Measurements from ENCODE around the gene KRTAP11-1. TPM values are rescaled to one million over a fixed set of nuclear protein-coding genes. Genes with fewer than 3 reads are reported as not detected.

Gene KRTAP11-1
- total and polyA plus RNA-seq, 12 donors, result not detected

DNA sequence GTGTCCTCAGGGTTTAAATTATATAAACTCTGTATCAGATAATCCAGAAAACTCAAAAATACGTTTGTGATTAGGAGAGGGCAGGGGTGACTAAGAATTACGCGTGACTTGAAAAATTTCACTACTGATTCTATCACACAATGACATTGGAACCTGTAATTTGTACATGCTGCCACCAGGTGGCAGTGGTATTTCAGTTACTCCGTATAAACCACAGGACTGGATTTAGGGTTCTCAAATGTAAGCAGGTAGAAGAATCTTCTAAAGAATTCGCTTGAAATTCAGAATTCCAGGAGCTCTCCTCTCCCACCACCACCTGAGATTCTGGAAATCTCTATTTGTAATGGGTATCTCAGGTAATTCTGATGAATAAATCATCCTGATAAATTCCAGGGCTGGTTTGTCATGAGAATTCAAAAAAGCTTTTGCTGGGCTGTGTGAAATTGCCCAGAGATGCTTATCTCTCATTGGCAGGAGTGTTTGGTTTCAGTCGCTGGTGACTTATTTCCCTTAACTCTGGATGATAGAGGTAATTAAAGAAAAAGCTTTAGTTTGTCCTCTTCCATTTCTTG, 50.1 kb downstream of the KRTAP11-1 start:
- WGBS, 2 donors, result 27 to 28% methylated on average over 6 of the region's 6 CpGs
- Histone ChIP-seq H3K36me3 (no peaks in the 10 kb centered on the region), H3K27ac (no peak overlapping the region), H3K27me3 (peaks cover 0 to 4% (median 0%) of the 10 kb centered on the region in 7 donors), H3K4me1 (no peaks in the 10 kb centered on the region), H3K9me3 (peaks cover 0 to 31% (median 5%) of the 10 kb centered on the region in 11 donors), H3K4me3 (no peak overlapping the region)
- TF ChIP-seq, protein P1, sequence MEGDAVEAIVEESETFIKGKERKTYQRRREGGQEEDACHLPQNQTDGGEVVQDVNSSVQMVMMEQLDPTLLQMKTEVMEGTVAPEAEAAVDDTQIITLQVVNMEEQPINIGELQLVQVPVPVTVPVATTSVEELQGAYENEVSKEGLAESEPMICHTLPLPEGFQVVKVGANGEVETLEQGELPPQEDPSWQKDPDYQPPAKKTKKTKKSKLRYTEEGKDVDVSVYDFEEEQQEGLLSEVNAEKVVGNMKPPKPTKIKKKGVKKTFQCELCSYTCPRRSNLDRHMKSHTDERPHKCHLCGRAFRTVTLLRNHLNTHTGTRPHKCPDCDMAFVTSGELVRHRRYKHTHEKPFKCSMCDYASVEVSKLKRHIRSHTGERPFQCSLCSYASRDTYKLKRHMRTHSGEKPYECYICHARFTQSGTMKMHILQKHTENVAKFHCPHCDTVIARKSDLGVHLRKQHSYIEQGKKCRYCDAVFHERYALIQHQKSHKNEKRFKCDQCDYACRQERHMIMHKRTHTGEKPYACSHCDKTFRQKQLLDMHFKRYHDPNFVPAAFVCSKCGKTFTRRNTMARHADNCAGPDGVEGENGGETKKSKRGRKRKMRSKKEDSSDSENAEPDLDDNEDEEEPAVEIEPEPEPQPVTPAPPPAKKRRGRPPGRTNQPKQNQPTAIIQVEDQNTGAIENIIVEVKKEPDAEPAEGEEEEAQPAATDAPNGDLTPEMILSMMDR (IDR thresholded peaks at IDR 0.05), result peak; percentile 27 to 56 (median 52)
- ATAC-seq, result no peak
- intact Hi-C loops (cut with DNase I), result loop anchor here in 9 of 10 donors (2.0 to 10.0 kb wide), 3 partner anchors 254 to 256 kb away; no protein-coding TSS in a partner anchor
- DNase-seq, result no peak

Other genes with a start within 250 kb of the KRTAP11-1 start
- not detected for gene KRTAP20-2, start 246.4 kb downstream of the KRTAP11-1 start, total RNA-seq
- not detected for gene KRTAP20-2, start 246.4 kb downstream of the KRTAP11-1 start, polyA plus RNA-seq
- gene KRTAP20-3, start 238.7 kb downstream of the KRTAP11-1 start, total RNA-seq, result not detected
- gene KRTAP20-3, start 238.7 kb downstream of the KRTAP11-1 start, polyA plus RNA-seq, result not detected
- gene KRTAP21-3, start 162.8 kb downstream of the KRTAP11-1 start, total RNA-seq, result not detected
- not detected for gene KRTAP21-3, start 162.8 kb downstream of the KRTAP11-1 start, polyA plus RNA-seq
- gene KRTAP21-2, start 134.3 kb downstream of the KRTAP11-1 start, total RNA-seq, result not detected
- not detected for gene KRTAP21-2, start 134.3 kb downstream of the KRTAP11-1 start, polyA plus RNA-seq
- not detected for gene KRTAP21-1, start 126.2 kb downstream of the KRTAP11-1 start, total RNA-seq
- gene KRTAP21-1, start 126.2 kb downstream of the KRTAP11-1 start, polyA plus RNA-seq, result not detected
- gene KRTAP8-1, start 68.3 kb downstream of the KRTAP11-1 start, total RNA-seq, result not detected
- not detected for gene KRTAP8-1, start 68.3 kb downstream of the KRTAP11-1 start, polyA plus RNA-seq
- not detected for gene KRTAP7-1, start 51.8 kb downstream of the KRTAP11-1 start, total RNA-seq
- not detected for gene KRTAP7-1, start 51.8 kb downstream of the KRTAP11-1 start, polyA plus RNA-seq
- not detected for gene KRTAP19-8, start 156.9 kb upstream of the KRTAP11-1 start, total RNA-seq
- gene KRTAP19-8, start 156.9 kb upstream of the KRTAP11-1 start, polyA plus RNA-seq, result not detected